Epidermal melanocyte (primary cell): Measurements from ENCODE around the gene ADCY2.

Source experiments
- DNase-seq: peaks from one replicate; pipeline ENCODE4 v3.0.0; 2011; ENCODE audit warnings: low spot score; ENCODE audit not compliant: insufficient read length

ADCY2 gene

GRCh38 chr5:7437836-7438235 lies 41.9 kb downstream of the ADCY2 start:
- DNase-seq: no peak

GRCh38 chr5:7445068-7445467 lies 49.1 kb downstream of the ADCY2 start:
- no peak for DNase-seq

GRCh38 chr5:7445831-7446230 lies 49.9 kb downstream of the ADCY2 start:
- DNase-seq: no peak

- DNase-seq: no peak
Observed at GRCh38 chr5:7446913-7447312, 51.0 kb downstream of the ADCY2 start.

- DNase-seq: no peak
Observed at GRCh38 chr5:7453947-7454346, 58.0 kb downstream of the ADCY2 start.

DNA sequence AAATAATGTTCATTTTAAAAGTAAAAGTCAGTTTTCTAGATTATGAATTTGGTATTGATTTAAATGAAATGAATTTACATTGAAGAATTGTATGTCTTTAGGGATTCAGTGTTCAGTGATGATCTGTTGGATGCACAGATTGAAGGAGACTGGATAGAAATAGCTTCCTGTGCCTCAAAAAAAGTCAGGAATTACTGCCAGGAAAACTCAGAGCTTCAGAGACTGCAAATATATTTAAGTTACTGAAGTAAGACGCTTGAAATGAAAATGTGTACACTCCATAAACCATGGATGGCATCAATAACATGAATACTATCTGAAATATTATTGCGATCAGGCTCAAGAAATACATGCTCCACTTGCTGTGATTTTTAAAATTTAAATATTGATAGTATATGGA lies 60.3 kb downstream of the ADCY2 start:
- DNase-seq: no peak

DNA sequence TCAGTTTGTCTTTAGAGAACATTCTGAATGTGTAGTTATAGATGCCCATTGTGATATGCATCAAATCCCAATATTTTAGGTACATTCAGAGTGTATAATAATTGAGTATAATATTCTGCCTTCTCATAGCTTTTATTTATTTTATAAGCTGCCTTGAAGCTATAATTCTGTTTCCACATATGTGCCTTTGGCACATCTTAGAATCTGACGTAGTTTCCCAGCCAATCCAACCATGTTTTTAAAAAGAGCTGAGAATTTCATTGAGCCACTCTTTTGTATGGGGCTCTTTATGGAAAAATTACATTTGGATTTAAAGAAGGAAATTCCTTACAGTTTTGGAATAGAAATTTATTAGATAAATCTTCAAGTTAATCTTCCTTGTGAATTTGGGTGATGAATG lies 65.4 kb downstream of the ADCY2 start:
- no peak for DNase-seq

- no peak for DNase-seq
Observed at GRCh38 chr5:7462758-7463157, 66.8 kb downstream of the ADCY2 start.

DNA sequence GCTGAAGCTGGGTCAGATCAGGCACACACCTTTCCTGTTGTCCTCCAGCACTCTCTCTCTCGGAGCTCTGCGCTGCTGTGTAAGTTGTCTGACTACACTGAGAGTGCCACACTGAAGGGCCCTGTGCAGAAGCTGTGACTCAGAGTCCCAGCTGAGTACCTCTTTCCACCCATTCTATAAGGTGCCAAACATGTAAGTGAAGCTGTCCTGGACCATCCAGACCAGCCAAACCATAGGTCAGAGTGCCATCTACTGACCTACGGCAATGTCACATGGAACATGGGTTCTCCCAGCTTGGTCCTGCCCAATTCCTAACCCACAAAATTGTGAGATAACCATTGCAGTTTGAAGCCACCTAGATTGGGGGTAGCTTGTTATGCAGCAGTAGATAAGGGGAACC lies 68.2 kb downstream of the ADCY2 start:
- no peak for DNase-seq

- DNase-seq: no peak
Observed at GRCh38 chr5:7467179-7467578, 71.2 kb downstream of the ADCY2 start.

DNA sequence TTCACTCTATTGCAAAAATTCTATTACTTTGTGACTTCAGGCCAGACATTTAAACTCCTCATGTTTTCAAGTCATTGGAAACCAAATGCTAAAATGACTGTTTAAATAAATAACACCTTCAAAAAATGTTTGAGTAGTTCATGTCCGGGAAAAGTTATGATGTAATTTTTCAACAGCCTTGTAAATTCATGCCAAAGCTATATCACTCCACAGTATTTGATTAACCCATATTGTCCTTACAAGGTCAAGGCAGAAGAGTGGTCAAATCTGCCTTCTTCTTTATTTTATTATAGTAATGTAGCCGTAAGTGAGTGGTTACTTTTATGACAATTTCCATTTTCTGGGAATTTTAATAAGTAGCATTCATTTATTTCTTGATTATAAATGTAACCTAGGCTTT lies 72.8 kb downstream of the ADCY2 start:
- no peak for DNase-seq

GRCh38 chr5:7471710-7472109 lies 75.8 kb downstream of the ADCY2 start:
- no peak for DNase-seq

GRCh38 chr5:7473115-7473514 lies 77.2 kb downstream of the ADCY2 start:
- no peak for DNase-seq

DNA sequence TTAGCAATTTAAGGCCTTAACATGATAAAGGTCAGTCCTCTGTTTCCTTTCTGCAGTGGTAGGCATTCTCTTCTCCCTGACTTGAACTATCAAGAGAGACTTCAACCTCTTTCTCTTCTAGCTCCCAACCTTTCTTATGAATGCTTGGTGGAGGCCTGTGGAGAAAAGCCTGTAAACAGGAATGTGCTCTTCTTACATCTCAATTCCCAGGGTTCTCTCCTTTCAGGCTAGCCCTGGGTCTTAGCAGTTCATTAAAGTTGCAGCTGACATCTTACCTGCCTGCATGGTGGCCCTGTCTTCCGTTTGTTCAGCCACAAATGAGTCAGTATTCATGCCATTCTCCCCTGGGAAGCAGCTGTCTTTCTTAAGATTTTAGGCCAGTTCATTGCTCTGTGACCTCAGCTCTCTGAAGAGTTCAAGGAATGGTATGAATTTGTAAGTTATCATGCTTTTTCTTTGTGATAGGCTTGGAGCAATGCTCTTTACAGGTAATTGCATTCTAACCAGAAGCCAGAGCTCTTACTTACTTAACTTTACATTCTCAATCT lies 77.8 kb downstream of the ADCY2 start:
- no peak for DNase-seq

DNA sequence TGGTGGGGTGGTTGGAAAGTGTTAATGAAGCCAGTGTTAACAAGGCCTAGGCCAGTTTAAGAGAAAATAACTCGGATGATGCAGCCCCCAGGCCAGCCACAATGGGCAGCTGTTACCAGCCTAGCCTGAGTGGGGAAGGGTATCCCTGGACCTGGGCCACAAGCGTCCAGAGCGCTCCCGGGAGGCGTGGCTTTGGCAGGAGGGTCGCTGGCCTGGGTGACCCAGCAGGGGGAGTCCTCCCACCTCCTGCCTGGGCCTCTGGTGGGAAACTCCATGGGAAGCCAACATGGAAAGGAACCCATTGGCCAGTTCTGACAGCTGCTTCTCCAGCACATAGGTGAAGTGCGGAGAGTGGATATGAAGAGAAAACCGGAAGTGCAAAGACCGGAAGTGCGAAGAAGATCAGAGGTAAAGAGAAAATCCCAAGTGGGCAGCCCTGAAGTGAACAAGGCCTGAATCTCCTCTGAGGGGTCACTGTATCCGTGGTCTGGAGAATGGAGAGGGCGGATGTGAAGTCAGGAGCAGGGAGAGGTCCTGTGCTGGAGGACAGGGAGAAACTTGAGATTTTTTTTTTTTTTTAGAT lies 79.0 kb downstream of the ADCY2 start:
- no peak for DNase-seq

GRCh38 chr5:7478459-7478858 lies 82.5 kb downstream of the ADCY2 start:
- no peak for DNase-seq

DNA sequence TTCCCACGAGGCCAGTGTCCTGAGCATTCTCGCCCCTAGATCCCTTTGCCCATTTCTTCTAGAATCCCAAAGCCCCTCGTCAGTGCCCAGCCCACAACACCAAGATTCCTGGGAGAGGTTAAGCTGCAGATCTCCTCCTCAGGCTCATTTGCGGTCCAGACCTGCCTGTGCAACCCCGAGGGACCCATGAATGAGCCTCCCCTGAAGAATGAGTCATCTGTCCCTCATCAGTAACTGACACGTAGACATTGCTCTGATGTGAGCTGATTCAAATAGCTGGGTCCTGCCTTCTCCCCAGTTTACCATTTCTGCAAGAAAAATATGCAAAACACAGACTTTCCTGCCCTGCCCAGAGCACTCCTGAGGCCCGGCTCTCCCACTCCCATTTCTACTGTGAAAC lies 92.8 kb downstream of the ADCY2 start:
- DNase-seq: no peak

DNA sequence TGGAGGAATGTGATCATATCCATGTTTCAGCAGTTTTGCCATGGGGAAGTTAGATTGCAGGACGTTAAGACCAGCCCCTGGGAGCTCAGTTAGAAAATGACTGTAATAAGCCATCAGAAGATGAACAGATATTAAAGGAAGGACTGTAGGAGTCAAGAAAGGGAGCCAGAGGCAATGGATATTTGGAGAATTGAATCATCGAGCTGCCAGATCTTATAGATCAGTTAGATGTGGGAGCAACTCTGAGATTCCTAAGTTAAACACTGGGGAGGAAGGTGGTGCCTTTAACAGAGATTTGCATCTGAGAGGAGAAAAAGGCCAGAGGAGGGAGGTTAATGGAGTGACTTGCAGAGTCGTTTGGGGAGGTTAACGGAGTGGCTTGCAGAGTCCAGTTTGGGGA lies 96.4 kb downstream of the ADCY2 start:
- DNase-seq: no peak

GRCh38 chr5:7493081-7493480 lies 97.1 kb downstream of the ADCY2 start:
- no peak for DNase-seq

DNA sequence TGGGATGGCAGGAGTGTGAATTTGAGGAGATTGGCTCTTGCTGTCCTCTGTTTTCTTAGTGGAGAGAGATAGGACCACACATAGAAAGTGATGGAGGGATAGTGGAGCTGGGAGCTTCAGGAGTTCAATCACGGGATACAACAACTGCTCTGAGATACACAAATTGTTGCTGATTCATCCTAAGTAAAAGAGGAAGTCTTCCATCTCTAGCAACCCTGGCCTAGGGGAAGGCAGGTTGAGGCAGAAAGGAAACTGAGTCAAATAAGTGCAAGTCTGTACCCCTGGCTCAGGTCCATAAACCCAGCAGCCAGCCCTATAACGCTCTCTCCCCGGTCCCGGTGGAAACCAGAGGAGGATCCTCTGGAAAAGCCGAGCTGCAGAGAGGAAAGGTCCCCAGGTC lies 97.7 kb downstream of the ADCY2 start:
- no peak for DNase-seq

- DNase-seq: no peak
Observed at GRCh38 chr5:7494481-7495130, 98.7 kb downstream of the ADCY2 start.

DNA sequence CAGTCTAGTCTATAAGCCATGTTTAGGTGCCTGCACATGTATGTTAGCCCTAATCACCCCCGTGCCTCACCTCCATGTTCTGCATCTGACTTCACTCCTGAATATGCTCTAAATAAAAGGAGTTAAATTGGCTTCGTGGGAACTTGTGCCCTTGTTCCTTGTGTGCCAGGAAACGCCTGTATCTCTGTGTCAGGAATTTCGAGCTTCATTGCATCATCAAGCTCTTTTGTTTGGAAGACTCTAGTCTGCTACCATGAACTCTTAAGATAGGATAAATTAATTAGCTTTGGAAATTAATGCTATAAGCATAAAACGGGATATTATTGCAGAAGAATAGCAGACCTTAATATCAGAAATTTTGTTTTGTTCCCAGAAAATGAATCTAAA lies 99.2 kb downstream of the ADCY2 start:
- DNase-seq: no peak

- no peak for DNase-seq
Observed at GRCh38 chr5:7500256-7500655, 104.3 kb downstream of the ADCY2 start.
